ENCODE measurements around the gene PDE1A. TPM values are rescaled to one million over a fixed set of nuclear protein-coding genes. Genes with fewer than 3 reads are reported as not detected.

Gene PDE1A
- 10 to 100 TPM in 1 of 4 donors, 1 to 10 TPM in 3; 2.9 to 14.4 (median 4.4) TPM for total RNA-seq

DNA sequence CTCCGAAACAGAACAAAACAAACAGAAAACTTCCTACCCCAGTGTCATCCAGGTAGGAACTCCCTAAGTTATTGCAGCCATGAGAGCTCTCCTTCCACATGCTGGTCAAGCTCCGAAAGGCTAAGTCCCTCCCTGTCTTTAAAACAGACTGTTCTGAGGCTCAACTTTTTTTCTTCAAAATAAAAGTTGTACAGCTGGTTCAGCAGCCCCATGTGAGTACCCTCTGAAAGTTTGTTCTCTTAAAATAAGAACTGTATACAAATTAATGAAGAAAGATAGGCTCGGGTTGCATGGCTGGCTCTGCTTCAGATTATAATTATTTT is at the start of gene PDE1A:
TSS of gene PDE1A (minus strand) at position 119 of the 323 bp plus-strand sequence.
- intact Hi-C loops (cut with DNase I; ENCODE audit: low total_unique reads) (no loop called here), in situ Hi-C loops (cut with MboI; ENCODE audit: low sequenced_read_pairs in 4 of 4) (no loop called here)
- ATAC-seq = peak; percentile 18 to 33
- TF ChIP-seq, protein P1, sequence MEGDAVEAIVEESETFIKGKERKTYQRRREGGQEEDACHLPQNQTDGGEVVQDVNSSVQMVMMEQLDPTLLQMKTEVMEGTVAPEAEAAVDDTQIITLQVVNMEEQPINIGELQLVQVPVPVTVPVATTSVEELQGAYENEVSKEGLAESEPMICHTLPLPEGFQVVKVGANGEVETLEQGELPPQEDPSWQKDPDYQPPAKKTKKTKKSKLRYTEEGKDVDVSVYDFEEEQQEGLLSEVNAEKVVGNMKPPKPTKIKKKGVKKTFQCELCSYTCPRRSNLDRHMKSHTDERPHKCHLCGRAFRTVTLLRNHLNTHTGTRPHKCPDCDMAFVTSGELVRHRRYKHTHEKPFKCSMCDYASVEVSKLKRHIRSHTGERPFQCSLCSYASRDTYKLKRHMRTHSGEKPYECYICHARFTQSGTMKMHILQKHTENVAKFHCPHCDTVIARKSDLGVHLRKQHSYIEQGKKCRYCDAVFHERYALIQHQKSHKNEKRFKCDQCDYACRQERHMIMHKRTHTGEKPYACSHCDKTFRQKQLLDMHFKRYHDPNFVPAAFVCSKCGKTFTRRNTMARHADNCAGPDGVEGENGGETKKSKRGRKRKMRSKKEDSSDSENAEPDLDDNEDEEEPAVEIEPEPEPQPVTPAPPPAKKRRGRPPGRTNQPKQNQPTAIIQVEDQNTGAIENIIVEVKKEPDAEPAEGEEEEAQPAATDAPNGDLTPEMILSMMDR (IDR thresholded peaks at IDR 0.05 in 4 of 5, conservative IDR thresholded peaks at IDR 0.05 in 1 of 5) = no peak
- TF ChIP-seq POLR2A (IDR thresholded peaks at IDR 0.05) = no peak
- H3K27ac ChIP-seq = peak within 1 kb of the TSS; percentile 53 to 71 (median 62)
- no peak for DNase-seq
- peak within 1 kb of the TSS; percentile 39 to 49 (median 45) for H3K4me3 ChIP-seq
- H3K4me1 ChIP-seq = no peaks in the 10 kb centered on the region
- no peaks in the 10 kb centered on the region for H3K36me3 ChIP-seq
- H3K27me3 ChIP-seq = no peaks in the 10 kb centered on the region
- H3K9me3 ChIP-seq = no peaks in the 10 kb centered on the region

DNA sequence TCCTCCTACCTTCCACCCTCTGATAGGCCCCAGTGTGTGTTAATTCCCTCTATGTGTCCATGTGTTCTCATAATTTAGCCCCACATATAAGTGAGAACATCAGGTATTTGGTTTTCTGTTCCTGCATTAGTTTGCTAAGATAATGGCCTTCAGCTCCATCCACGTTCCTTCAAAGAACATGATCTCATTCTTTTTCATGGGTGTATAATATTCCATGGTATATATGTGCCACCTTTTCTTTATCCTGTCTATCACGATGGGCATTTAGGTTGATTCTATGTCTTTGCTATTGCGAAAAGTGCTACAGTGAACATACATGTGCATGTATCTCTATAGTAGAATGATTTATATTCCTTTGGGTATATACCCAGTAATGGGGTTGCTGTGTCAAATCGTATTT is 46.8 kb upstream of the PDE1A start:
- in situ Hi-C loops (cut with MboI; ENCODE audit: low sequenced_read_pairs in 4 of 4) = no loop called here

DNA sequence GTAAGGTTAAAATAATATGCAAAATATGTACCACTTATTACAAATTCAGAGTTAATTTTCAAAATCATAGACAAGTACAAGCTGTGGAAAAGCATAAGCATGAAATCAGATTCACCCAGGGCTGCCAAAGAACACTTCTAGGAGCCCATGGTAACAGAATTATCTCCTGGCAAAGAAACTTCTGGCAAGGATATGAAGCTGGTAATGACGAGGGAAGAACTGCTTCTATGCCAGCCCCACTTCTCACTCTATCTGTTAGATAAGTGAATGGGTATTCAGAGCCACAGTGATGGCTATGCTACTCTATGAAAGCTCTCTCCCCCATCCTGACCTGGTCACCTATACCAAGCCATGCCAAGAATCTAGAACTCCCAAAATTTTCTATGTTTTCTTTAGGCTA is 36.9 kb upstream of the PDE1A start:
- Histone ChIP-seq H3K27ac (no peak overlapping the region), H3K4me1 (no peaks in the 10 kb centered on the region), H3K9me3 (no peaks in the 10 kb centered on the region), H3K4me3 (no peak overlapping the region), H3K27me3 (no peaks in the 10 kb centered on the region), H3K36me3 (no peaks in the 10 kb centered on the region)
- DNase-seq = no peak
- ATAC-seq = no peak
- TF ChIP-seq POLR2A (IDR thresholded peaks at IDR 0.05) = no peak
- intact Hi-C loops (cut with DNase I; ENCODE audit: low total_unique reads) = no loop called here
- in situ Hi-C loops (cut with MboI; ENCODE audit: low sequenced_read_pairs in 4 of 4) = no loop called here

More for the DNA sequence above, 46.8 kb upstream of the PDE1A start:
- no peaks in the 10 kb centered on the region for H3K27me3 ChIP-seq
- TF ChIP-seq, protein P1 (IDR thresholded peaks at IDR 0.05 in 4 of 5, conservative IDR thresholded peaks at IDR 0.05 in 1 of 5) = no peak
- TF ChIP-seq POLR2A (IDR thresholded peaks at IDR 0.05) = no peak
- ATAC-seq = no peak
- H3K9me3 ChIP-seq = no peaks in the 10 kb centered on the region
- no peak overlapping the region for H3K27ac ChIP-seq
- no peaks in the 10 kb centered on the region for H3K36me3 ChIP-seq
- no peak for DNase-seq
- no peak overlapping the region for H3K4me3 ChIP-seq
- intact Hi-C loops (cut with DNase I; ENCODE audit: low total_unique reads) = no loop called here
- no peaks in the 10 kb centered on the region for H3K4me1 ChIP-seq

DNA sequence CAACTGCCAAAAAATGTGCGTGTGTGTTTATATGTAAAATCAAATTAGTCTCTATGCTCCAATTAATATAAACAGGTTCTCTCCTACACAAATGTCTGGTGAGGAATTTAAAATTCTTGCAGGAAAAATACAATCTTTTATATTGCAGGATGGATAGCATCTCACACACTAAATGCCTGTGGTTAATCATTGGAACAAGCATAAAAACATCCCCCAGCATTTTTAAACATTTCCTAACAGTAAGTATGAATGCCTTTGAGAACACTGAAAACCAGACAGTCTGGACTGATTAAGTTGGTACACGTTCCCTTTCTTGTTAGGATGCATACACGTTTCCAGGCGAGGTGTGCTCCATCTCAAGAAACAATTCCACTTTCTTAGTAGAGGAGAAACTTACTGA is 29.9 kb upstream of the PDE1A start:
- intact Hi-C loops (cut with DNase I; ENCODE audit: low total_unique reads) (no loop called here), in situ Hi-C loops (cut with MboI; ENCODE audit: low sequenced_read_pairs in 4 of 4) (no loop called here)
- Histone ChIP-seq H3K4me3 (no peak overlapping the region), H3K27ac (no peak overlapping the region), H3K36me3 (no peaks in the 10 kb centered on the region), H3K4me1 (no peaks in the 10 kb centered on the region), H3K27me3 (no peaks in the 10 kb centered on the region), H3K9me3 (no peaks in the 10 kb centered on the region)
- DNase-seq (no peak), ATAC-seq (no peak)
- no peak for TF ChIP-seq POLR2A (IDR thresholded peaks at IDR 0.05)
- TF ChIP-seq, protein P1 (IDR thresholded peaks at IDR 0.05 in 4 of 5, conservative IDR thresholded peaks at IDR 0.05 in 1 of 5) = no peak

DNA sequence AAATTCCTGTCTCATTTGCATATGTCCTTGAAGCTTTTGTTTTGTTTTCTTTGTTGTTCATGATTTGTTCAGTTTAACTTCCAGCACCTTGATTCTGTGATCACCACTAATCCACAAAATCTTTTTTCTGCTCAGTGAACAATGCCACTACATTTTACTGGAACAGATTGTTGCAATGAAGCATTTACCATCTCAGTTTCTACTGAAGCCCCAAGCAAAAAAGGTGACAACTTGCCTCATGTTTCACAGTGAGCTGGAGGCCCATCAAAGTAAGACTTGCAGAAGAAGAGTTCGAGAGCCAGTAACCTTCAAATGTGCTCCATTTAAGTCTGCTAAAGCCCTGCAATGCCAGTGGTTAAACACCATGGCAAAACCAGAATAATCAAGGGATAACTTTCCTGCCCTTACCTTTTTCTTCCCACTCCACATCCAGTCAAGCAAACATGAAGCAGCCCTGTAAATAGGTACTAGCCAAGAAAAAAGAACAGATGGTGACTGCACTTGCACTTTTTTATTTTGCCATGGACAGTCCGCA is 25.7 kb upstream of the PDE1A start:
- intact Hi-C loops (cut with DNase I; ENCODE audit: low total_unique reads) = no loop called here
- H3K4me3 ChIP-seq = no peak overlapping the region
- H3K9me3 ChIP-seq = no peaks in the 10 kb centered on the region
- no peak for TF ChIP-seq POLR2A (IDR thresholded peaks at IDR 0.05)
- TF ChIP-seq, protein P1 (IDR thresholded peaks at IDR 0.05 in 4 of 5, conservative IDR thresholded peaks at IDR 0.05 in 1 of 5) = no peak
- DNase-seq (no peak), ATAC-seq (no peak)
- in situ Hi-C loops (cut with MboI; ENCODE audit: low sequenced_read_pairs in 4 of 4) = no loop called here
- H3K27ac ChIP-seq = no peak overlapping the region
- H3K27me3 ChIP-seq = no peaks in the 10 kb centered on the region
- no peaks in the 10 kb centered on the region for H3K36me3 ChIP-seq
- no peaks in the 10 kb centered on the region for H3K4me1 ChIP-seq
